Neutrophil (primary cell): Measurements from ENCODE around the gene USP7.
"Not testable (repeated sequence)": the region's sequence is repeated elsewhere in the genome, so short reads cannot be mapped to it uniquely, and the experiment has no call there.

Experiments used
- H3K27ac ChIP-seq: fragments of 200-600 bp; sonication (generic); 2 replicates; pipeline ENCODE4 v1.5.1; 2016; ENCODE audit warnings: mild to moderate bottlenecking, moderate library complexity
- H3K27me3 ChIP-seq: fragments of 200-600 bp; sonication (generic); 2 replicates; pipeline ENCODE4 v1.6.0; 2016; ENCODE audit warnings: mild to moderate bottlenecking
- H3K36me3 ChIP-seq: fragments of 200-600 bp; sonication (generic); 2 replicates; pipeline ENCODE4 v1.5.1; 2017
- H3K4me1 ChIP-seq, 2 experiments: fragments of 200-600 bp in 1 of 2; sonication (generic) in 1 of 2; 1 replicate in 1 of 2; 2 replicates in 1 of 2; pipeline versions ENCODE4 v1.5.1 to v1.6.1; 2013 to 2016; ENCODE audit warnings: low read depth in 1 of 2, low read length in 1 of 2, mild to moderate bottlenecking in 1 of 2, moderate library complexity in 1 of 2; ENCODE audit not compliant: control insufficient read depth in 1 of 2, insufficient read depth in 1 of 2
- H3K4me3 ChIP-seq, 2 experiments: fragments of 200-600 bp in 1 of 2; sonication (generic) in 1 of 2; 1 replicate in 1 of 2; 2 replicates in 1 of 2; pipeline ENCODE4 v1.5.1; 2013 to 2016; ENCODE audit warnings: low read depth in 1 of 2, low read length in 1 of 2, mild to moderate bottlenecking in 1 of 2, moderate library complexity in 1 of 2
- H3K9me3 ChIP-seq: fragments of 200-600 bp; sonication (generic); 2 replicates; pipeline ENCODE4 v1.5.1; 2016
- CTCF ChIP-seq: fragments of 200-600 bp; sonication (generic); IDR thresholded peaks from 2 replicates; pipeline ENCODE4 v1.5.1; 2016; ENCODE audit warnings: antibody characterized with exemption

USP7 gene

GRCh38 chr16:8975039-8975438 is 11.3 kb upstream of the USP7 start:
- Histone ChIP-seq H3K9me3 (no peaks in the 10 kb centered on the region), H3K4me3 (no peak overlapping the region), H3K36me3 (no peaks in the 10 kb centered on the region), H3K27me3 (peaks cover 20% of the 10 kb centered on the region), H3K4me1 (no peaks in the 10 kb centered on the region), H3K27ac (no peak overlapping the region)
- TF ChIP-seq CTCF = no peak

- no peaks in the 10 kb centered on the region for H3K36me3 ChIP-seq
- no peak for TF ChIP-seq CTCF
- no peak overlapping the region for H3K27ac ChIP-seq
- H3K9me3 ChIP-seq = no peaks in the 10 kb centered on the region
- H3K27me3 ChIP-seq = peaks cover 20% of the 10 kb centered on the region
- no peaks in the 10 kb centered on the region for H3K4me1 ChIP-seq
- no peak overlapping the region for H3K4me3 ChIP-seq
These were observed 9.3 kb upstream of the USP7 start for GRCh38 chr16:8972843-8973586.

- TF ChIP-seq CTCF = no peak
- Histone ChIP-seq H3K9me3 (no peaks in the 10 kb centered on the region), H3K4me3 (no peak overlapping the region), H3K4me1 (peaks cover 0 to 5% of the 10 kb centered on the region in 2 experiments), H3K36me3 (no peaks in the 10 kb centered on the region), H3K27ac (no peak overlapping the region), H3K27me3 (peaks cover 20% of the 10 kb centered on the region)
These were observed 7.7 kb upstream of the USP7 start for GRCh38 chr16:8971416-8971815.

GRCh38 chr16:8969202-8969897 is 5.6 kb upstream of the USP7 start:
- H3K27ac ChIP-seq, H3K27me3 ChIP-seq, H3K9me3 ChIP-seq, H3K4me1 ChIP-seq, H3K4me3 ChIP-seq, H3K36me3 ChIP-seq: not testable (repeated sequence)

- H3K9me3 ChIP-seq, H3K36me3 ChIP-seq, H3K27ac ChIP-seq, H3K4me3 ChIP-seq, H3K27me3 ChIP-seq: not testable (repeated sequence)
- H3K4me1 ChIP-seq = peaks cover 4 to 10% of the 10 kb centered on the region in 2 experiments
These were observed 4.3 kb upstream of the USP7 start for GRCh38 chr16:8968054-8968453.

- H3K9me3 ChIP-seq = no peaks in the 10 kb centered on the region
- no peaks in the 10 kb centered on the region for H3K27me3 ChIP-seq
- no peak for TF ChIP-seq CTCF
- no peaks in the 10 kb centered on the region for H3K36me3 ChIP-seq
- peaks cover 9 to 14% of the 10 kb centered on the region in 2 experiments for H3K4me1 ChIP-seq
- H3K4me3 ChIP-seq = no peak overlapping the region
- peak overlapping the region; percentile 46 for H3K27ac ChIP-seq
These were observed 3.6 kb upstream of the USP7 start for GRCh38 chr16:8967132-8967821.
